ENCODE data around the gene TTYH3. TPM values are rescaled to one million over a fixed set of nuclear protein-coding genes. Genes with fewer than 3 reads are reported as not detected.
"Not testable (repeated sequence)": the region's sequence is repeated elsewhere in the genome, so short reads cannot be mapped to it uniquely, and the experiment has no call there.

The TTYH3 gene
- total and polyA plus RNA-seq, 3 donors from 2014 or later = 35.6 to 69.9 (median 59.5) TPM

DNA sequence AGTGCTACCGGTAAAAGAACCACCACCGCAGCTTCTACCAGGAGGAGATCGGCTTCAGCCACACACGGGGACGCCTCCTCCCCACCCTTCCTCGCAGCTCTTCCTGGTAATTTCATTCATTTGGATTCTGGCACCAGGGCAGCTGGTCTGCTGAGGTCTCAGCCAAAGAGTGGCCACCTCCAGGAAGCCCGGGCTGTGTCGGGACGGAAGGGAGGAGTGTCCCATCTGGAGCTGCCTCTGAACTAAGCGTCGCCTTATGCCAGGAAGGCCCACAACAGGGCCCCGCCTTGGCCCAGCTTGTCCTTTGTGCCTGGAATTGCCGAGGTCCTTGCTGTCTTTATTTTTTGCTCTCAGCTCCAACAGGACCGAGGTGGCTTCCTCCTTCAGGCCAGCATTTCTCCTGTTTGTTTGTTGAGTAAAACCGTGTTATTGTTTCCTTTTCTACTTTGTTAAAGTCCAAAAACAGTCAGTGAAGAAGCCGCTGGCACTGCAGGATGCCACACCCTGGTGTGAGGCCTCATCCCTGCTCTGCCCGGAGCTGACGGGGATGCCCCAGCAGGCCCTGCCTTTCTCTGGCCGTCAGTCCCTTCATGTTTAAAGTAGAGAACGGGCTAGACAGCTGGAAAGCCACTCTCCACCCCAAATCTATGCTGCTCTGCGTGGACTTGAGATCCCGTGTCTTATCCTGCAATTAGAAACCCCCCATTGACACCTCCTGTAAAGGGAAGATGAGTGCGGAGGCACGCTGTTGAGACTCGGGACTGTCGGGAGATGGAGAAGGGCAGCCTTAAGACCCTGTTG, 24.5 kb upstream of the TTYH3 start:
- Histone ChIP-seq H3K4me3 (no peak overlapping the region), H3K36me3 (ENCODE audit: low read depth, missing control alignments) (no peaks in the 10 kb centered on the region), H3K9me3 (no peaks in the 10 kb centered on the region), H3K4me1 (peaks cover 5% of the 10 kb centered on the region), H3K27me3 (no peaks in the 10 kb centered on the region), H3K27ac (peak overlapping the region in 1 of 2 donors; percentile 14)
- 76 to 83% methylated on average over 26 of the region's 26 CpGs for WGBS, 2 donors
- no peak for DNase-seq
- intact Hi-C loops (cut with DNase I; ENCODE audit: low total_unique reads) = no loop called here
- TF ChIP-seq POLR2A (IDR thresholded peaks at IDR 0.05) = no peak
- TF ChIP-seq, protein P1, sequence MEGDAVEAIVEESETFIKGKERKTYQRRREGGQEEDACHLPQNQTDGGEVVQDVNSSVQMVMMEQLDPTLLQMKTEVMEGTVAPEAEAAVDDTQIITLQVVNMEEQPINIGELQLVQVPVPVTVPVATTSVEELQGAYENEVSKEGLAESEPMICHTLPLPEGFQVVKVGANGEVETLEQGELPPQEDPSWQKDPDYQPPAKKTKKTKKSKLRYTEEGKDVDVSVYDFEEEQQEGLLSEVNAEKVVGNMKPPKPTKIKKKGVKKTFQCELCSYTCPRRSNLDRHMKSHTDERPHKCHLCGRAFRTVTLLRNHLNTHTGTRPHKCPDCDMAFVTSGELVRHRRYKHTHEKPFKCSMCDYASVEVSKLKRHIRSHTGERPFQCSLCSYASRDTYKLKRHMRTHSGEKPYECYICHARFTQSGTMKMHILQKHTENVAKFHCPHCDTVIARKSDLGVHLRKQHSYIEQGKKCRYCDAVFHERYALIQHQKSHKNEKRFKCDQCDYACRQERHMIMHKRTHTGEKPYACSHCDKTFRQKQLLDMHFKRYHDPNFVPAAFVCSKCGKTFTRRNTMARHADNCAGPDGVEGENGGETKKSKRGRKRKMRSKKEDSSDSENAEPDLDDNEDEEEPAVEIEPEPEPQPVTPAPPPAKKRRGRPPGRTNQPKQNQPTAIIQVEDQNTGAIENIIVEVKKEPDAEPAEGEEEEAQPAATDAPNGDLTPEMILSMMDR (IDR thresholded peaks at IDR 0.05) = no peak

DNA sequence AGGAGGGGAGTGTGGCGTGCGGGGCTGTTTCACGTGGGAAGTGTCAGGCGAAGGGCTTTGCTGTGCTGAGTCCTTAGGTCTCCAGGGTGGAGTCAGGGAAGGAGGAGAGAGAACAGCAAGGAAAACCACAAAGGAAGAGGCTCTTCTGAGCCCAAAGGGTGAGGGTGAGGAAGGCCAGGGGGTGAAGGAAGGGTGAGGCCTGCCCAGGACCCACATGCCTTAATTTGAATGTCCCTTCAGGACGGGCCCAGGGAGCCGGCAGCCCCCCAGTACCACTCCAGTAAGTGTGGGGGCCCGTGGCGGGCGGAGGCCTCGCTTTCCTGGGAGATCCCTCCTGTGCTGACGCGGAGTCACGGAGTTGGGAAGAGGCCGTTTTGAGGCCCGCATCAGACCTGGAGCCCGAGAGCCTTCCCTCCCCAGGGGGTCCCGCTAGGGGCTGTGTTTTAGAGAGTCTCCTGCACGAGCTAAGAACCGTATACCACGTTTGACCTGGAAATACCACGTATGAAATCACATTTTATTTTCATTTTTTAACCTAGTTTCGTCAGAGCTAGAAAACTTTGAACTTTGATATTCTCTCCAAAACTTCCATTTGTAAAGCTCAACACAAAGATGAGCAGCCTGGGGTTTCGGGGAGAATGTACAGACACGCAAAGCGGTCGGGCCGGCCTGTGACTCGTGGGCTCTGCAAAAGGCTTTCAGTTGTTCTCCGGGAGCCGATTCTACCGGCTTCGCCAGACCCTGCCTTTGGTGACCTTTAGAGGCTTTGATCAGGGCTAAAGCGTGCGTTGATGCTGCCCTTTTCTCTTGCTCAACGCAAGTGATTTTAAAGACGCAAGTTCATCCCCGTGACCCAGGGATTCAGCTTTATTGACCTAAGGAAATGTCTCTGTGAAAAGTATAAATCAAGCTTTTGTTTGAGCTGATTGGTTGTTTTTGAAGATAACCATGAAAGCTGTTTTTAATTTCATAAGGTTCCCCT, 23.6 kb upstream of the TTYH3 start:
- Histone ChIP-seq H3K27ac (peak overlapping the region in 1 of 2 donors; percentile 14), H3K4me3 (no peak overlapping the region), H3K27me3 (no peaks in the 10 kb centered on the region), H3K36me3 (ENCODE audit: low read depth, missing control alignments) (no peaks in the 10 kb centered on the region), H3K9me3 (no peaks in the 10 kb centered on the region), H3K4me1 (peaks cover 8% of the 10 kb centered on the region)
- 89 to 91% methylated on average over 37 of the region's 37 CpGs for WGBS, 2 donors
- intact Hi-C loops (cut with DNase I; ENCODE audit: low total_unique reads) = no loop called here
- DNase-seq = no peak
- no peak for TF ChIP-seq POLR2A (IDR thresholded peaks at IDR 0.05)
- TF ChIP-seq, protein P1 (IDR thresholded peaks at IDR 0.05) = no peak

DNA sequence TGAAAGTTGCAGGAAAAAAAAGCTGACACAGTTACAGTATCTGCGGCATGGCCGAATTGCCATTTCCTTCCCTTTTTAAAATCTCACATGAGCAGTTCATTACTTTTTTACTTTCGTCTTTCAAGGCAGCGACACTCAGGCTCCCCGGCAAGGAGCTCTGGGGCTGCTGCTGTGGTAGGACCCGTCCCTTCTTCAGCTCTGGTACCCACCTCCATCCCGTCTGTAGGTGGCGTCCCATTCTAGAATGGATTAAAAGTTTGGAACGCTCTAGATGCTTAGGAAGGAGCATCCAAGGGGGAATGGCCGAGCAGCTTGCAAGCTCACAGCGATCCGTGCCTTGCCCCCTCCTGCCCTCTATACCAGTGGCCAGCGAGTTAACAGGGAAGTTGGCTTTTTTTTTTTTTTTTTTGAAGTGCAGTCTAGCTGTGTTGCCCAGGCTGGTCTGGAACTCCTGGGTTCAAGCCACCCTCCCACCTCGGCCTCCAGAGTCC, 22.8 kb upstream of the TTYH3 start:
- TF ChIP-seq POLR2A (IDR thresholded peaks at IDR 0.05) = no peak
- TF ChIP-seq, protein P1 (IDR thresholded peaks at IDR 0.05) = peak in 1 of 3 experiments; percentile 3
- Histone ChIP-seq H3K27me3 (no peaks in the 10 kb centered on the region), H3K27ac (no peak overlapping the region), H3K36me3 (ENCODE audit: low read depth, missing control alignments) (no peaks in the 10 kb centered on the region), H3K9me3 (no peaks in the 10 kb centered on the region), H3K4me1 (peaks cover 15% of the 10 kb centered on the region), H3K4me3 (no peak overlapping the region)
- no peak for DNase-seq
- intact Hi-C loops (cut with DNase I; ENCODE audit: low total_unique reads) = no loop called here
- 79 to 85% methylated on average over 14 of the region's 14 CpGs for WGBS, 2 donors

DNA sequence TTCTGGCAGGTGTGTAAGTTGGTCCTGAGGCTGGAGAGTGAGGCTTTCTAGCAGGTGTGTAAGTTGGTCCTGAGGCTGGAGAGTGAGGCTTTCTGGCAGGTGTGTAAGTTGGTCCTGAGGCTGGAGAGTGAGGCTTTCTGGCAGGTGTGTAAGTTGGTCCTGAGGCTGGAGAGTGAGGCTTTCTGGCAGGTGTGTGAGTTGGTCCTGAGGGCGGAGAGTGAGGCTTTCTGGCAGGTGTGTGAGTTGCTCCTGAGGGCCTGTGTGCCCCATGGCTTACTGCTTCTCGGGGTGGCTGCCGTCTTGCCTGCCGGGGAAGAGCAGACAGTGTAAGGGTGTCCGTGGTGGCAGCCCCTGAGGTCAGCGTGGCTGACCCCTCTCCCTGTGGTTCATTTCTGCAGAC, 22.1 kb upstream of the TTYH3 start:
- 92 to 98% methylated on average over 6 of the region's 6 CpGs for WGBS, 2 donors
- intact Hi-C loops (cut with DNase I; ENCODE audit: low total_unique reads); H3K27ac ChIP-seq: not testable (repeated sequence)

DNA sequence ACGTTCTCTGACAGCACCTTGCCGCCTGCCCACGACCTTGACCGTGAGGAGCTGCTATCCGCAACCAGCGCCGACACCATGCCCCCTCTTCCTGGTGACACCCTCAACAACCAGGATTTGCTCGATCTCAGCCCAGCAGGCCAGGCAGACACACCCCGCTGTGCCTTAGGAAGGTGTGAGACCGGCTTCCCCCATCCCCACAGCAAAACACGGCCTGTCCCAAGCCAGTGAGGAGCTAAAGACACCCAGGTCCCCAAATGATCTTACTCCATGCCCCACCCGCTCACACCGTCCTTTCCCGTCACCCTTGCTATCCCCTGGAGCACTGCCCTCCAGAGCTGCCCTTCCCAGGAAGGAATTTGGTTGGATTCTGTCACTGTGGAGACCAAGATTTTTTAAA, 21.3 kb upstream of the TTYH3 start:
- DNase-seq = no peak
- Histone ChIP-seq H3K27ac (no peak overlapping the region), H3K36me3 (ENCODE audit: low read depth, missing control alignments) (no peaks in the 10 kb centered on the region), H3K9me3 (no peaks in the 10 kb centered on the region), H3K27me3 (no peaks in the 10 kb centered on the region), H3K4me3 (no peak overlapping the region), H3K4me1 (peaks cover 21% of the 10 kb centered on the region)
- WGBS, 2 donors = 91 to 92% methylated on average over 14 of the region's 14 CpGs
- intact Hi-C loops (cut with DNase I; ENCODE audit: low total_unique reads) = no loop called here
- TF ChIP-seq, protein P1 (IDR thresholded peaks at IDR 0.05) = no peak
- TF ChIP-seq POLR2A (IDR thresholded peaks at IDR 0.05) = no peak

More for the DNA sequence above, 22.1 kb upstream of the TTYH3 start:
- H3K9me3 ChIP-seq; DNase-seq; H3K36me3 ChIP-seq (ENCODE audit: low read depth, missing control alignments); H3K4me3 ChIP-seq; H3K27me3 ChIP-seq: not testable (repeated sequence)
- H3K4me1 ChIP-seq = peaks cover 20% of the 10 kb centered on the region
